ENCODE measurements around the gene ZNF775. TPM values are rescaled to one million over a fixed set of nuclear protein-coding genes. Genes with fewer than 3 reads are reported as not detected.

The ZNF775 gene
- total RNA-seq, 1 donor from 2014 or later, result 8.6 TPM

DNA sequence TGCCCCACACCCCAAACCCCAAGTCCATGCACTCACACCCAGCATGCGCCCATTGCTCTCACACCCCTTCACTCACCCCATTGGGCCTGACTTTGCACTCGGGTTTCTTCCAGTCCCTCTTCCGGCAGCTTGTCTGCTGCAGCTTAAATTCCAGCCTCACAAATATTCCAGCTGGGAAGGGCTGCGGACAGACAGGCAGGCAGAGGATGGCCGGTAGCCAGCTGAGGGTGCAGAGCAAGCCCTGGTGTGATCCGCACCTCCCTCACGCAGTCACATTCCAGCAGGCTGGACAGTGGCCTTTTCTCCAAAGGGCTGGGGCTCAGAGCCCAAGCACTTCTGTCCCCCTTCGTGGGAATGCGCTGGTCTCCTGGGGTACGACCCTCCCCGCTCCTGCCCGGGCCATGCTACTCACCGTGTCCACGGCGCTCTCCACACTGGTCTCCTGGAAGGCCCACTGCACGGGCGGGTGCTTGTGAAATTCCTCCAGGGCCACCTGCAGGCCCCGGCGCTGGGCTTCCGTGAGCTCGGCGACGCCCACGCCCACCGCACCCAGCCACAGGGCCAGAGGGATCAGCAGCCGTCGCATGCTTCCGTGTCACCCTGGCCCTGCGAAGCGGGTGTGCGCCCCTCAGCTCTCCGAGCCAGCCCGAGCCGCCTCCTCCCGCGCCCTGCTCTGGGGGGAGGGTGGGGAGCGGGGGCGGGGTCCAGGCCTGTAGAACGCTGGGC, 38.9 kb upstream of the ZNF775 start:
- TF ChIP-seq, protein P1, sequence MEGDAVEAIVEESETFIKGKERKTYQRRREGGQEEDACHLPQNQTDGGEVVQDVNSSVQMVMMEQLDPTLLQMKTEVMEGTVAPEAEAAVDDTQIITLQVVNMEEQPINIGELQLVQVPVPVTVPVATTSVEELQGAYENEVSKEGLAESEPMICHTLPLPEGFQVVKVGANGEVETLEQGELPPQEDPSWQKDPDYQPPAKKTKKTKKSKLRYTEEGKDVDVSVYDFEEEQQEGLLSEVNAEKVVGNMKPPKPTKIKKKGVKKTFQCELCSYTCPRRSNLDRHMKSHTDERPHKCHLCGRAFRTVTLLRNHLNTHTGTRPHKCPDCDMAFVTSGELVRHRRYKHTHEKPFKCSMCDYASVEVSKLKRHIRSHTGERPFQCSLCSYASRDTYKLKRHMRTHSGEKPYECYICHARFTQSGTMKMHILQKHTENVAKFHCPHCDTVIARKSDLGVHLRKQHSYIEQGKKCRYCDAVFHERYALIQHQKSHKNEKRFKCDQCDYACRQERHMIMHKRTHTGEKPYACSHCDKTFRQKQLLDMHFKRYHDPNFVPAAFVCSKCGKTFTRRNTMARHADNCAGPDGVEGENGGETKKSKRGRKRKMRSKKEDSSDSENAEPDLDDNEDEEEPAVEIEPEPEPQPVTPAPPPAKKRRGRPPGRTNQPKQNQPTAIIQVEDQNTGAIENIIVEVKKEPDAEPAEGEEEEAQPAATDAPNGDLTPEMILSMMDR (conservative IDR thresholded peaks at IDR 0.05; ENCODE audit: low read depth, low read length), result no peak
- DNase-seq (ENCODE audit: low read depth), result no peak
- H3K4me3 ChIP-seq (ENCODE audit: low read depth, low read length), result peak overlapping the region; percentile 54

DNA sequence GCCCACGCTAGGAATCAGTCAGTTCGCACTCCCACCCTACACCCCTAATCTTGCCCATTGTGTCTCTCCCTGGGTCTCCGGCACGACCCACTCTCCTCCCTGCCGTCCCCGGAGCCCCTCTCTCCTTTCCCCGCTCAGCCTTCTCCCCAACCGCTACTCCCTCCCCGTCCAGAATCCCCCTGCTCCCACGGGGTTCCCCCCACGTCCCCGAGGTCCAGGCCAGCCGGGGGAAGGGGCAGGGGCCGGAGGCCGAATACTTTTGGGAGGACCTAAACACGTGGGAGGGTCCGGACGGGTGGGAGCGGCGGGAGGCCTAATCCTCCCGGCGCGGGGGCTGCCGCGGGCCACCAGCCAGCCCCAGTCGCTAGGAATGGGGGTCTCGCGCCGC, 38.3 kb upstream of the ZNF775 start:
- DNase-seq (ENCODE audit: low read depth), result no peak
- H3K4me3 ChIP-seq (ENCODE audit: low read depth, low read length), result peak overlapping the region; percentile 54
- TF ChIP-seq, protein P1 (conservative IDR thresholded peaks at IDR 0.05; ENCODE audit: low read depth, low read length), result no peak

DNA sequence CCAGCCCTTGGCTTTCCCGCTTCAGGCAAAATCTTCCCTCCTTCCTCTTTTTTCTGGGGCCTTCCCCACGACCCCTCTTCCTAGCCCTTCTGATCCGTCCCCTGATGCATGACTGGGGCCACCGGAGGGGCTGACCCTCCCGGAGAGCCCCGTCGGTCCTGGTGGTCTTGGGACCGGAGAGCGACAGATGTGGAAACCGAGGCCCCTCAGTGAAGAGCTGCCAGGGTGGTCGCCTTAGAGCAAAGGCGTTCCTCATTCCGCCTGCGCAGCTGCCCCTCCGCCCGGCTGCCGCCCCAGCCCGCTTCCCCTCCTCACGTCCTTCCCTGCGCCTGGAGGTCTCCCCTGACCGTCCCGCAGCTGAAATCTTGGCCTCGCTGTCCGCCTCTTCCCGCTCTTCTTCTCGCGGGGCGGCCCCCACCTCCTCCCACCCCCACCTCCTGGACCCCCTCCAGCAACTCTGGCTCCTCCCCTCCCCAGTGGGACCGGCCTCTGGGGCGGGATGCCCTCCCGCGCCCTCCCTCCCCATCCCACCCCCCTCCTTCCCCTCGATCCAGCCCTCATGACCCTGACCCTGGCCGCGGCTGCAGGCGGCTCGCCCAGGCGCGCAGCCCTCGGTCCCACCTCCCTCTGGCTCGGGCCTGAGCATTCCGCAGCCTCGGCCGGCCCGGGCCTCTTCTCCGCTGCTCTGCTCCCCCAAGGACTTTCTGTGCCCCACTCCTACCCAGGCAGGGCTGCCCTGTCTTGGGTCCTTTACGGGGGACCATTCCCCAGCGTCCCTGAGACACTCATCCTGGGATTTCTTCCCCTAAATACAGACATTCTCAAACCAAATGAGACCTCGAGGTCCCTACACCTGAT, 37.6 kb upstream of the ZNF775 start, which contains the start of gene RARRES2:
RARRES2 (minus strand) TSS at position 367 of the 858 bp plus-strand sequence. CDS start 1,020 bp downstream, outside the sequence.
- no peak for DNase-seq (ENCODE audit: low read depth)
- H3K4me3 ChIP-seq (ENCODE audit: low read depth, low read length), result peak within 1 kb of the TSS; percentile 54
- TF ChIP-seq, protein P1 (conservative IDR thresholded peaks at IDR 0.05; ENCODE audit: low read depth, low read length), result no peak

DNA sequence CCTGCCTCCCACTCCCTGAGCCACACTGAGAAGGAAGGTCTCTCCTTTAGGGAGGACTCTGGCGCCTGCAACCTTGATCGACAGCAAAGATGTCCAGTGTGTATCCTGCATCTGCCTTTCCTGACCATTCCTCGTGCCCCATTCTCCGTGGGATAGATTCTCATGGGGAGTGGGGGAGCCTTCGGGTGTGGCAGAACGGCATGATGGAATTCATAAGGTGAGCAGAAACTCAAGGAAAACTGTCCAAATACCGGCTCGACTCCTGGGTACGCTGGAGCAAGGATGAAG, 37.1 kb upstream of the ZNF775 start:
- TF ChIP-seq, protein P1 (conservative IDR thresholded peaks at IDR 0.05; ENCODE audit: low read depth, low read length), result no peak
- no peak for DNase-seq (ENCODE audit: low read depth)
- no peak overlapping the region for H3K4me3 ChIP-seq (ENCODE audit: low read depth, low read length)

DNA sequence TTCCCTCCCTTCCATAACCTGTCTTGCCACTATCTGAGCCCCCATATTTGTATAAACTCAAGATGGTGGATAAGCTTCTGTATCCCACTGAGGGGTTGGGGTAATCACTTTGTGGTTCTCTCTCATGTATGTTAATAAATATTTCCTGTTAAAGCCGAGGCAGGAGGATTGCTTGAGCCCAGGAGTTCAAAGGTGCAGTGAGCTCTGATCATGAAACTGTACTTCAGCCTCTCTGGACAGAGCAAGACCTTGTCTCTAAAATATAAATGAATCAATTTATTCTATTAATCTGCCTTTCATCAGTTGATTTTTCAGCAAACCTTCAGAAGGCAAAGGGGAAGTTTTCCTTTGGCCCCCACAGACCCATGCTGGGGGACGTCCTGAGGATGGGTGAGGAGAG, 35.9 kb upstream of the ZNF775 start:
- TF ChIP-seq, protein P1 (conservative IDR thresholded peaks at IDR 0.05; ENCODE audit: low read depth, low read length), result no peak
- no peak for DNase-seq (ENCODE audit: low read depth)
- H3K4me3 ChIP-seq (ENCODE audit: low read depth, low read length), result no peak overlapping the region

DNA sequence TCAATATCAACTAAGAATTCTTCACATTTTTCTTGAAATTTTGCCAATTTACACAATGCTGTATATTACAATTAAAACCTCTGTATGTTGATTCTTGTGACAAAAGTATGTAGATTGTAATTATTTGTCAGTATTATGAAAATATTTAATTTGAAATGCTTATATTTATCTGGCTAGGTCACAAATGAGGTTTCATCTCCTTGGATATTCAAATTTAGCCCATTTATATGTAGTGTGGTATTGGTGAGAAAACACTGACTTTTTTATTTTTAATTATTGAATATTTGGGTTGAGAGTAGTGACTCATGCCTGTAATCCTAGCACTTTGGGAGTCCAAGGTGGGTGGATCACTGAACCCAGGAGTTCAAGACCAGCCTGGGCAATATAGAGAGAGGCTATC, 34.8 kb upstream of the ZNF775 start:
- no peak for DNase-seq (ENCODE audit: low read depth)
- TF ChIP-seq, protein P1 (conservative IDR thresholded peaks at IDR 0.05; ENCODE audit: low read depth, low read length), result no peak
- no peak overlapping the region for H3K4me3 ChIP-seq (ENCODE audit: low read depth, low read length)

Measured in epithelial cell of proximal tubule (primary cell).